Loucy (cell line): Measurements from ENCODE around the gene CPSF4L.

Experiments
- CTCF ChIP-seq: fragments of 200-600 bp; sonication (generic); conservative IDR thresholded peaks from 2 replicates; pipeline ENCODE4 v1.5.1; 2014; ENCODE audit warnings: mild to moderate bottlenecking, antibody characterized with exemption, low read length
- EZH2phosphoT487 ChIP-seq: fragments of 200-600 bp; IDR thresholded peaks from 2 replicates; pipeline ENCODE4 v1.6.1; 2018; ENCODE audit warnings: antibody characterized with exemption, mild to moderate bottlenecking, moderate library complexity, borderline replicate concordance

GRCh38 chr17:73266796-73267195 lies 5.1 kb upstream of the CPSF4L start:
- TF ChIP-seq CTCF (no peak), EZH2phosphoT487 (no peak)
